Memory B cell (primary cell): ENCODE measurements around the gene OR6B1.
"Not testable (repeated sequence)": the region's sequence is repeated elsewhere in the genome, so short reads cannot be mapped to it uniquely, and the experiment has no call there.

Experiments used
- ATAC-seq: fragments of 150-1000 bp; cut with Tn5 transposase; 2 replicates; pipeline ENCODE4 v1.10.0; 2021; ENCODE audit warnings: low read depth, mild to moderate bottlenecking, moderate library complexity
- DNase-seq, 2 donors: peaks; one replicate each; pipeline ENCODE4 v3.0.0; 2022; ENCODE audit warnings: low spot score in 2 of 2
- H3K27ac Mint-ChIP-seq: one replicate; pipeline ENCODE4 v1.8.0; 2022; ENCODE audit warnings: mild to moderate bottlenecking, moderate library complexity, mixed read lengths
- H3K27me3 Mint-ChIP-seq: one replicate; pipeline ENCODE4 v1.8.0; 2022; ENCODE audit warnings: mixed read lengths
- H3K36me3 Mint-ChIP-seq: one replicate; pipeline ENCODE4 v1.8.0; 2022; ENCODE audit warnings: mild to moderate bottlenecking, mixed read lengths
- H3K4me1 Mint-ChIP-seq: one replicate; pipeline ENCODE4 v1.8.0; 2022; ENCODE audit warnings: mixed read lengths
- H3K4me3 Mint-ChIP-seq: one replicate; pipeline ENCODE4 v1.8.0; 2022; ENCODE audit warnings: mild to moderate bottlenecking, moderate library complexity, mixed read lengths
- H3K9me3 Mint-ChIP-seq: one replicate; pipeline ENCODE4 v1.8.0; 2022; ENCODE audit warnings: mixed read lengths

Gene OR6B1

DNA sequence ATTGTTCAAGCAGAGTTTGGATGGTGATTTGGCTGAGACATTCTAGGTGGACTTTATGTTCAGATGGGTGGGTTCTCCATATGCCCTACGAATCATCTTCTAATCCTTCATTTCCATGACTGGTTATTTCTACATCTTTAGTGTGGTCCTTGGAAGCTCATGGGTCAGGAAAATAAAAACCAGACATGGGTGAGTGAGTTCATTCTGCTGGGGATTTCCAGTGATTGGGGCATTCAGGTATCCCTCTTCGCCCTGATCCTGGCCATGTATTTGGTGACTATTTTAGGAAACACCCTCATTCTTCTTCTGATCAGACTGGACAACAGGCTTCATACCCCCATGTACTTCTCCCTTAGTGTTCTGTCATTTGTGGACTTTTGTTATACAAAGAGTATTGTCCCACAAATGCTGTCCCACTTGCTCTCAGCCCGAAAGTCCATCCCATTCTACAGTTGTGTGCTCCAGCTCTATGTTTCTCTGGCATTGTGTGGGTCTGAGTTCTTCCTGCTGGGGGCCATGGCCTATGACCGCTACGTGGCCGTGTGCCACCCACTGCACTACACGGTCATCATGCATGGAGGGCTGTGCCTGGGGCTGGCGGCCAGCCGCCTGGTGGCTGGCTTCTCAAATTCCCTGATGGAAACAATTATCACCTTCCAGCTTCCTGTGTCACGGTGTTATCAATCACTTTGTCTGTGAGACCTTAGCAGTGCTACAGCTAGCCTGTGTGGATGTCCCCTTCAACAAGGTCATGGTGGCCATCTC lies 19.2 kb upstream of the OR6B1 start:
- no peak for ATAC-seq
- H3K27me3 Mint-ChIP-seq, result peaks cover 6% of the 10 kb centered on the region

DNA sequence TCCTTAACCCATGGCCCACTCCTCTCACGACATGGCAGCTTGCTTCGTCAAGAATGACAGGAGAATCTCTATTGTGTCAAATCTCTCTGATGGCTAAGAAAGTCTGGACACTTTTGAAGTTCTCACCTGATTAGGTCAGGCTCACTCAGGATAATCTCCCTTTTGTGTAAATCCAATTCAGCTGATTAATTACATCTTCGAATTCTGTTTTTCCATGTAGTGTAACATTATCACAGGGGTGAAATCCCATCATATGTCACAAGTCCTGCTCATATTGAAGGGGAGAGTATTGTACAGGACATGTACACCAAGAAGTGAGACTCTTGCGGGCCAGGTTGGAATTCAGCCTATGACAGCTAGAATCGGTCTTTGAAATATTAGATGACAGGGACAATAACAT lies 16.2 kb upstream of the OR6B1 start:
- ATAC-seq (no peak), DNase-seq (no peak)
- no peak overlapping the region for H3K27ac Mint-ChIP-seq
- no peaks in the 10 kb centered on the region for H3K4me1 Mint-ChIP-seq
- H3K27me3 Mint-ChIP-seq, result peaks cover 6% of the 10 kb centered on the region
- no peaks in the 10 kb centered on the region for H3K36me3 Mint-ChIP-seq
- no peaks in the 10 kb centered on the region for H3K9me3 Mint-ChIP-seq
- no peak overlapping the region for H3K4me3 Mint-ChIP-seq

More for the DNA sequence above, 19.2 kb upstream of the OR6B1 start:
- H3K36me3 Mint-ChIP-seq, result no peaks in the 10 kb centered on the region
- no peak overlapping the region for H3K27ac Mint-ChIP-seq
- H3K4me3 Mint-ChIP-seq, result no peak overlapping the region
- H3K4me1 Mint-ChIP-seq, result no peaks in the 10 kb centered on the region
- H3K9me3 Mint-ChIP-seq, result no peaks in the 10 kb centered on the region
- no peak for DNase-seq

DNA sequence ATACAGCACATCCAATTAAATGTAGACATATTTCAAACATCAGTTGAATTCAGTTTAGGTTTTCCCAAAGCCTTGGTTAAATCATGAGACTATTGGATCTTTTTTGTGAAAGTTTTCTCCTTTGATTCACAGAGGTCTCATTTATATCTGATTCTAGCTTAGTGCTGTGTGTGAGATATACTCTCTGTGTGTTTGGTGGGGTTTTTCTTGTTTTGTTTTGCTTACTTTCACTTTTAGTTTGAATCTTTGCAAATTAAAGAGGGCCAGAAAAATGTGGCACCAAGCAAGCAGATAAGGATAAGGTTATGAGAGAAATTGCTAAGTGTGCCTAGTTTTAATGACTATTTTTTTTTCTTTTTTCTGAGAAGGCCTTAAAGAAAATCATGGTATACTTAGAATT lies 12.6 kb upstream of the OR6B1 start:
- H3K27me3 Mint-ChIP-seq, result no peaks in the 10 kb centered on the region
- H3K4me1 Mint-ChIP-seq, result no peaks in the 10 kb centered on the region
- H3K27ac Mint-ChIP-seq, result no peak overlapping the region
- no peaks in the 10 kb centered on the region for H3K36me3 Mint-ChIP-seq
- no peak for DNase-seq
- ATAC-seq, result no peak
- no peak overlapping the region for H3K4me3 Mint-ChIP-seq
- H3K9me3 Mint-ChIP-seq, result peaks cover 8% of the 10 kb centered on the region

DNA sequence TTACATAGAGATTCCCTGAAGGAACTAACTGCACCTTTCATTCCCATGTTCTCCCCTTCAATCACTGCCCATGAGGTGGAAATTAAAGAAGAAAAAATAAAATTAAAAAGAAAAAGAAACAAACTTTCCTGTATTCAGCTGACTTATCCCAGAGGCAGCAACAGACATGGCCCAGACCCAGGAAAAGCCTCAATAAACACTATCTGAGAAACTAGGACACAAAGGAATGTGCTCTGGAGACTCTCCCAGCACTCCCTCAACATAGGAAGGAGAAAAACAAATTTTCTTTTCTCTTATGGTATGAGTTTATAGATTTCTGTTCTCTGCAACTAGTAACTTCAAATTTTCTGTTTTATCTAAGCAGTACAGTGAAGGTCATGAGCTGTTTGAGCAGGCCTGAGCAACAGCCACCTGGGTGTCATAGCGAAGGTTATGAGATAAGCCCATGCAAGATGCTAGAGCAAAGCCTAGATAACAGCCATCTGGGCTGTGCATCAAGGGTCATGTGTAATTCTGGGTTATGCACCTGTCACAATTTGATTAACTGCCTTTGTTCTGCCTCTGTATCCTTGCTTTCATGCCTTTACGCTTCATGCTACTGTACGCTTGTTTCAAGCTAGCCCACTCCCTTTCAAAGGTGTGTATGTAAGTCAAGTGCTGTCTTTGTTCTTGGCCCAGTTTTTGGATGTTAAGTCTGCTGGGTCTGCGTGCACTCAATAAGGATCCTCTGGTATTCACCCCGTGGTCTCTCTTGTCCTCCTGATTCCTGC lies 11.0 kb upstream of the OR6B1 start:
- DNase-seq, result no peak
- Mint-ChIP-seq H3K4me3 (no peak overlapping the region), H3K9me3 (peaks cover 8% of the 10 kb centered on the region)

DNA sequence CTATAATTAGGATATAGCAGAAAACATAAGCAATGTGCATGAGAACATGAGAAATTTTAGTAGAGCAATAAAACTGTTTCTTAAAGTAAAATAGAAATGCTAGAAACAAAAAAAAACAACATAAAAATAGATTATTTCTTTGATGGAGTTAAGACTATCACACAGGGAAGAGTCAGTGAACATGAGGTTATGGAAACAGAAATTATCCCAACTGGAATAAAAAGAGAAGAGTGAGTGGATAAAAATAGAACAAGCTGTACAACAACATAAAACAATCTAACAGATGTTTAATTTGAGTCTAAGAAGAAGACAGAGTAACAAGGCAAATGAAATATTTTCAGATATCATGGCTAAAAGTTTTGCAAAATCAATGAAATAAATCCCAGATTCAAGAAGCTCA lies 7.5 kb upstream of the OR6B1 start:
- ATAC-seq, result no peak
- no peaks in the 10 kb centered on the region for H3K27me3 Mint-ChIP-seq
- H3K9me3 Mint-ChIP-seq, result peaks cover 8% of the 10 kb centered on the region

More for the DNA sequence above, 11.0 kb upstream of the OR6B1 start:
- no peaks in the 10 kb centered on the region for H3K27me3 Mint-ChIP-seq
- H3K27ac Mint-ChIP-seq, result no peak overlapping the region
- no peak for ATAC-seq
- H3K4me1 Mint-ChIP-seq, result no peaks in the 10 kb centered on the region
- H3K36me3 Mint-ChIP-seq, result no peaks in the 10 kb centered on the region

DNA sequence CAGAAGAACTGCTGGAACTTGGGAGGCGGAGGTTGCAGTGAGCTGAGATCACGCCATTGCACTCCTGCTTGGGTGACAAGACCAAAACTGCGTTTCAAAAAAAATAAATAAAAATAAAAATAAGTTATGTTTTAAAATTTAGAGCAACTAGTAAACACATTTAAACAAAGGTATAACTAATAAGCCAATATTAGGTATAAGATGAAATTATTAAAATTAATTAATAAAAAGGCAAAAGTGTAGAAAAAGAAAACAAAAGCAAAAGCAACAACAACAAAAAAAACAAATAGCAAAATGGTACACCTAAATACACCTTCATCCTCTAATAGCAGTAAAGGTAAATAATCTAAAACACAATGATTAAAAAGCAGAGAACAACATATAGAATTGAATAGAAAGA lies 6.2 kb upstream of the OR6B1 start:
- Mint-ChIP-seq H3K27me3 (no peaks in the 10 kb centered on the region), H3K4me3 (no peak overlapping the region), H3K27ac (no peak overlapping the region), H3K9me3 (peaks cover 8% of the 10 kb centered on the region), H3K4me1 (no peaks in the 10 kb centered on the region), H3K36me3 (no peaks in the 10 kb centered on the region)
- DNase-seq (no peak), ATAC-seq (no peak)

More for the DNA sequence above, 7.5 kb upstream of the OR6B1 start:
- Mint-ChIP-seq H3K27ac (no peak overlapping the region), H3K36me3 (no peaks in the 10 kb centered on the region), H3K4me3 (no peak overlapping the region), H3K4me1 (no peaks in the 10 kb centered on the region)
- DNase-seq, result no peak

DNA sequence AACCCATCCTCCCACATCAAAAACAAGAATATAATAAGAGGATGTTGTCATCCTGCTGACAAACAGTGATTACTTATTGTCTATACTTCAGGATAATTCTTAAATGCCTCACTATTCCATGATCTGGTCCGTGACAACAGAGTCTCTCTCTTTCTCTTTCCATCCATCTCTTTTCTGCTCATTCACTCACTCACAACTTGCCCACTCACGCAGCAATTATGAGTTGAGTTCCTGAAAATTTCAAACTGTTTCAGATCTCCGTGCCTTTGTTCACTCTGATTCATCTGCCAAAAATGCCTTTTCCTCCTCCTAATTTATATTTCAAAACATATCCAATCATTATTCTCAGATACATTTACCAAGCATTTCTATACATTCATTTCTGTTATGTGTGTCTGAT lies 1.4 kb downstream of the OR6B1 start:
- DNase-seq (no peak), ATAC-seq (no peak)
- Mint-ChIP-seq H3K27me3 (peaks cover 8% of the 10 kb centered on the region), H3K9me3 (no peaks in the 10 kb centered on the region), H3K4me1 (no peaks in the 10 kb centered on the region), H3K36me3 (no peaks in the 10 kb centered on the region), H3K4me3 (no peak overlapping the region), H3K27ac (no peak overlapping the region)

DNA sequence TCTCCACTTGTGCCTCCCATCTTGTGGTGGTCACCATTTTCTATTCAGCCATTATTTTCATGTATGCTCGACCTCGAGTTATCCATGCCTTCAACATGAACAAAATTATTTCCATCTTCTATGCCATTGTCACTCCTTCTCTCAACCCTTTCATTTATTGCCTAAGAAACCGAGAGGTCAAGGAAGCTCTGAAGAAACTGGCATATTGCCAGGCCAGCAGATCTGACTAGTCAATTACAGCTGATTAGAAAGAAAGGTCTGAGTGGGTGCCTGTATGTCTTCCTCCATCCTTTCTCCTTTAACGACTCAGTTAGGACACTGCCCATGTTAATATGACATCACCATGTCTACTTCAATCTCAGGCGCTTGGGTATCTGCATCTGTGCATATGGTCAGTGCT lies 4.6 kb downstream of the OR6B1 start:
- H3K4me3 Mint-ChIP-seq, result no peak overlapping the region
- ATAC-seq (no peak), DNase-seq (no peak)
- H3K27ac Mint-ChIP-seq, result no peak overlapping the region
- peaks cover 9% of the 10 kb centered on the region for H3K9me3 Mint-ChIP-seq
- no peaks in the 10 kb centered on the region for H3K4me1 Mint-ChIP-seq
- peaks cover 8% of the 10 kb centered on the region for H3K27me3 Mint-ChIP-seq
- no peaks in the 10 kb centered on the region for H3K36me3 Mint-ChIP-seq

DNA sequence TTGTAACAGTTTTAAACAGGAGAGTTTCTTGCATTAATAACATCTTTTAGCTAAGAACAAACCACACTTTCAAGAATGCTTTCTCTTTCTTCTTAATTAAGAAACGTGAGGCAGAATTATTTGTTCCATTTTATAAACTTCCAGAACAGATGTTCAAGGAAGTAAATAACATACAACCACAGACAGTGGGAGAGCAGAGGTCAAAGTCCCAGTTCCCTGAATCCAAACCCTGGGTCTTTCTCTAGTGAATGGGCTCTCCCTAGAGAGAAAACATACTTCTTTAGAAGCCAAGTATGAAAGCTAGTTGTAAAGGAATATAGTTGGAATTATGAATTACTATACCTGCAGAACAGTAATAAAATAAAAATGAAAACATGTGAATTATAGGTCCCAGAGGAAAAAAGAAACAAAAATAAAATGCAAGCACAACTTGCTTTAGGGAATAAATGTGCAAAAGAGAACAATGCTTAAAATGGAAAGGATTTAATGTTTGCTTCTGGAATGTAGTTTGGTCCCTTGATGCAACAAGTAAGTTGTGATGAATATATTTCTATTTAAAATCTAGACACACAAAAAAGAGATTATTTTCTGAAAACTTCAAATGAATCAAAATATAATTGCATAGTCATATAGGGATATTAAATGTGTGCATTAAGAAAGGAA lies 6.0 kb downstream of the OR6B1 start:
- Mint-ChIP-seq H3K27ac (no peak overlapping the region), H3K27me3 (peaks cover 10% of the 10 kb centered on the region), H3K4me1 (no peaks in the 10 kb centered on the region), H3K36me3 (no peaks in the 10 kb centered on the region), H3K4me3 (no peak overlapping the region), H3K9me3 (peaks cover 12% of the 10 kb centered on the region)
- DNase-seq, result no peak
- ATAC-seq, result no peak

DNA sequence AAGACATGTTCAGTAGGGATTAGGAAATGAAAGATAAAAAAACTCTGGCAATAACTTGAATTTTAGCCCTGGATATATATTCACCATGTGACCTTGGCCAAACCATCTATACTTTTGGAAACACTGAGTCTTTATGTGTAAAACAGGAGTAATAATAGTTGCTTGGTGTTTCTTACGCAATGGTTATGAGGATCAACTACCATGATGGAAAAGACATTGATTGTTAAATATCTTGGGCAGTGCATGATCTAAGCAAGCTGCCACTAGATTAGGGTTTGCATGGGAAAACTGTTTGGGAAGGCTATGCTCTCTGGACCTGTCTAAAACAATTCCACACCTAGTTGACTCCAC lies 6.5 kb downstream of the OR6B1 start:
- DNase-seq (no peak), ATAC-seq (no peak)
- no peak overlapping the region for H3K27ac Mint-ChIP-seq
- peaks cover 12% of the 10 kb centered on the region for H3K9me3 Mint-ChIP-seq
- peaks cover 12% of the 10 kb centered on the region for H3K27me3 Mint-ChIP-seq
- H3K36me3 Mint-ChIP-seq, result no peaks in the 10 kb centered on the region
- H3K4me1 Mint-ChIP-seq, result no peaks in the 10 kb centered on the region
- no peak overlapping the region for H3K4me3 Mint-ChIP-seq

DNA sequence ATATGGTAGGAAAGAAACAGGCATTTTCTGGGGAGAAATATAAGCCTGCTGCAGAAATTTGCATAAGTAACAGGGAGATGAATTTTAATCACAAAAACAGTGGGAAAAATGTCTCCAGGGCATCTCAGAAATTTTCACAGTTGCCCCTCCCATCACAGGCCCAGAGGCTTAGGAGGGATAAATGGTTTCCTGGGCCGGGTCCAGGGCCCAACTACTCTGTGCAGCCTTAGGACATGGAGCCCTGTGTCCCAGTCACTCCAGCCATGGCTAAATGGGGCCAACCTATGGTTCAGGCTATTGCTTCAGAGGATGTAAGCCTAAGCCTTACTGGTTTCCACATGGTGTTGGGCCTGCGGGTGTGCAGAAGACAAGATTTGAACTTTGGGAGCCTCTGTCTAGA lies 9.2 kb downstream of the OR6B1 start:
- Mint-ChIP-seq H3K9me3 (peaks cover 12% of the 10 kb centered on the region), H3K27ac (no peak overlapping the region), H3K27me3 (peaks cover 17% of the 10 kb centered on the region), H3K36me3 (no peaks in the 10 kb centered on the region), H3K4me3 (no peak overlapping the region), H3K4me1 (no peaks in the 10 kb centered on the region)
- ATAC-seq, result no peak
- DNase-seq, result no peak

DNA sequence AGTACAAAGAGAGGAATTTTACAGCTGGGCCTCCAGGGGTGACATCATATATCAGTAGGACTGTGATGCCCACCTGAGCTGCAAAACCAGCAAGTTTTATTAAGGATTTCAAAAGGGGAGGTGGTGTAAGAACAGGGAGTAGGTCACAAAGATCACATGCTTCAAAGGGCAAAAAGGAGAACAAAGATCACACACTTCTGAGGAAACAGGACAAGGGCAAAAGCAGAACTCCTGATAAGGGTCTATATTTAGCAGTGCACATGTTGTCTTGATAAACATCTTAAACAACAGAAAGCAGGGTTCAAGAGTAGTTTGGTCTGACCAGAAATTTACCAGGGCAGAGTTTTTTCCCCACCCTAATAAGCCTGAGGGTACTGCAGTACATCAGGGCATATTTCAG lies 9.9 kb downstream of the OR6B1 start:
- H3K27ac Mint-ChIP-seq, DNase-seq, H3K4me1 Mint-ChIP-seq, ATAC-seq, H3K36me3 Mint-ChIP-seq, H3K4me3 Mint-ChIP-seq: not testable (repeated sequence)
- H3K9me3 Mint-ChIP-seq, result peaks cover 12% of the 10 kb centered on the region
- H3K27me3 Mint-ChIP-seq, result peaks cover 13% of the 10 kb centered on the region

DNA sequence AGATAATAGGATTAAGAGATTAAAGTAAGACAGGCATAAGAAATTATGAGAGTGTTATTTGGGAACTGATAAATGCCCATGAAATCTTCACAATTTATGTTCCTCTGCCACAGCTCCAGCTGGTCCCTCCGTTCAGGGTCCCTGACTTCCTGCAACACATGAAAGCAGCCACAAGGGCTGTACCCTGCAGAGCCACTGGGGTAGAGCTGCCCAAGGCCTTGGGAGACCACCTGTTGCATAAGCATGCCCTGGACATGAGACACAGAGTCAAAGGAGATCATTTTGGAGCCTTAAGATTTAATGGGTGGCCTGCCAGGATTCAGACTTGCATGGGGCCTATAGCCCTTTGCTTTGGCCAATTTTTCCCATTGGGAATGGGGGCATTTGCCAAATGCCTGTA lies 10.7 kb downstream of the OR6B1 start:
- H3K36me3 Mint-ChIP-seq, H3K4me1 Mint-ChIP-seq, H3K4me3 Mint-ChIP-seq, H3K27ac Mint-ChIP-seq, ATAC-seq, DNase-seq: not testable (repeated sequence)
- Mint-ChIP-seq H3K9me3 (peaks cover 12% of the 10 kb centered on the region), H3K27me3 (peaks cover 11% of the 10 kb centered on the region)

DNA sequence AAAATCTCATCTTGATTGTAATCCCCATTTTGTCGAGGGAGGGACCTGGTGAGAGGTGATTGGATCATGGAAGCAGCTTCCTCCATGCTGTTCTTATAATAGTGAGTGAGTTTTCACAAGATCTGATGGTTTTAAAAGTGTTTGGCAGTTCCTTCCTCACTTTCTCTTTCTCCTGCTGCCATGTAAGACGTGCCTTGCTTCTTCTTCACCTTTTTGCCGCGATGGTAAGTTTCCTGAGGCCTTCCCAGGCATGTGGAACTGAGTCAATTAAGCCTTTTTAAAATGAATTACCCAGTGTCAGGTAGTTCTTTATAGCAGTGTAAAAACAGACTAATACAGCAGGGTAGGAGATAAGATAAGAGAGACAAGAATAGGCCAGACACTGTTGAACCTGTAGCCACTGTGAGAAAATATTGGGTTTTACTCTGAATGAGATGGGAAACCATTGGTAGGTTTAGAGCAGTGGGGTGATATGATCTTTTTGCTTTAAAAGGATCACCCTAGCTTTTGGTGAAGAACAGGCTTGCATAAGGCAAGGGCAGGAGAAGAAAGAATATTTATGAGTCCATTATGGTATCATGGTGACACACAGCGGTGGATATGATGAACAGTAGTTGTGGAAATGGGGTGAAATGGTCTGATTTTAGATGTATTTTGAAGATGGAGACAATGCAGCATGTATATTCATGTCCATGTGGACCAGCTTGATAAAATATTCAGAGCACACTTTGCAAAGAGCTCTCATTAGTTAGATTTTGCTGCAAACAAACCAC lies 11.5 kb downstream of the OR6B1 start:
- Mint-ChIP-seq H3K27me3 (peaks cover 11% of the 10 kb centered on the region), H3K4me1 (no peaks in the 10 kb centered on the region), H3K9me3 (peaks cover 12% of the 10 kb centered on the region), H3K27ac (no peak overlapping the region), H3K36me3 (no peaks in the 10 kb centered on the region), H3K4me3 (no peak overlapping the region)
- no peak for DNase-seq
- no peak for ATAC-seq
